Caco-2 (cell line): ENCODE measurements around the gene ERC2. TPM values are rescaled to one million over a fixed set of nuclear protein-coding genes. Genes with fewer than 3 reads are reported as not detected.

Experiments
- BruUV-seq: library from RNA; stranded (reverse); fragments of 400-500 nt; replicated peaks from 2 replicates; lab custom pipeline; 2021; lab: Mats Ljungman, UMichigan
- CTCF ChIA-PET: fragments of 300-600 bp; sonication (Branson Sonifier 250); formaldehyde crosslinking; loops from one replicate; lab custom pipeline; 2022; ENCODE audit warnings: antibody characterized with exemption; lab: Charles Lee
- POLR2A ChIA-PET: fragments of 300-600 bp; sonication (Branson Sonifier 250); formaldehyde crosslinking; loops from one replicate; lab custom pipeline; 2022; ENCODE audit warnings: antibody characterized with exemption; lab: Charles Lee
- DNase-seq, 2 experiments: peaks; one replicate each; pipeline versions ENCODE4 v3.0.0 to v3.0.0-alpha.2; 2020 to 2022
- H3K27me3 ChIP-seq: replicated peaks from 2 replicates; pipeline ENCODE4 v1.6.0; 2011; ENCODE audit warnings: low read length; ENCODE audit not compliant: control insufficient read depth, insufficient read depth
- H3K36me3 ChIP-seq: 2 replicates; pipeline ENCODE4 v1.5.1; 2011; ENCODE audit warnings: low read length; ENCODE audit not compliant: control insufficient read depth, insufficient read depth
- H3K4me1 ChIP-seq: fragments of 250-450 bp; sonication (Bioruptor Pico); 2 replicates; pipeline ENCODE4 v1.5.1; 2020; ENCODE audit warnings: mild to moderate bottlenecking
- H3K4me3 ChIP-seq: 2 replicates; pipeline ENCODE4 v1.5.1; 2011; ENCODE audit warnings: low read depth, mild to moderate bottlenecking, control low read depth, low read length
- H3K9me3 ChIP-seq: fragments of 250-450 bp; sonication (Bioruptor Pico); 2 replicates; pipeline ENCODE4 v1.5.1; 2020; ENCODE audit warnings: mild to moderate bottlenecking, moderate library complexity
- H3K27ac Mint-ChIP-seq: one replicate; pipeline ENCODE4 v1.8.0; 2022; ENCODE audit warnings: mixed read lengths; ENCODE audit not compliant: unreplicated experiment
- H3K27me3 Mint-ChIP-seq: one replicate; pipeline ENCODE4 v1.8.0; 2022; ENCODE audit warnings: mixed read lengths; ENCODE audit not compliant: insufficient read depth, unreplicated experiment
- H3K36me3 Mint-ChIP-seq: one replicate; pipeline ENCODE4 v1.8.0; 2022; ENCODE audit warnings: mild to moderate bottlenecking, mixed read lengths; ENCODE audit not compliant: insufficient read depth, unreplicated experiment
- H3K4me1 Mint-ChIP-seq: one replicate; pipeline ENCODE4 v1.8.0; 2022; ENCODE audit warnings: low read depth, mixed read lengths; ENCODE audit not compliant: unreplicated experiment
- H3K4me3 Mint-ChIP-seq: one replicate; pipeline ENCODE4 v1.8.0; 2022; ENCODE audit warnings: mild to moderate bottlenecking, moderate library complexity, mixed read lengths; ENCODE audit not compliant: unreplicated experiment
- H3K9me3 Mint-ChIP-seq: one replicate; pipeline ENCODE4 v1.8.0; 2022; ENCODE audit warnings: mixed read lengths; ENCODE audit not compliant: unreplicated experiment
- intact Hi-C: fragments of 100-400 bp; cut with micrococcal nuclease; formaldehyde crosslinking; loops from one replicate; pipeline ENCODE4 v1.10.0; 2022; ENCODE audit not compliant: unreplicated experiment
- total RNA-seq: library from RNA; stranded (reverse); gene quantifications from 2 replicates; pipeline ENCODE4 v1.2.3, GENCODE V29; 2022
- TF ChIP-seq, protein P1 (sequence below), 2 experiments: fragments of 200-600 bp in 1 of 2; IDR thresholded peaks; 1 replicate in 1 of 2; 2 replicates in 1 of 2; pipeline versions ENCODE4 v1.5.1 to v1.8.0; 2011 to 2022; ENCODE audit warnings: antibody characterized with exemption in 1 of 2, control low read depth in 1 of 2, inconsistent platforms in 1 of 2, low read depth in 1 of 2, low read length in 1 of 2, mild to moderate bottlenecking in 1 of 2, moderate library complexity in 1 of 2; ENCODE audit not compliant: insufficient read depth in 1 of 2, severe bottlenecking in 1 of 2, unreplicated experiment in 1 of 2

Gene ERC2
- total RNA-seq, 1 experiment from 2014 or later = 0.54 TPM

DNA sequence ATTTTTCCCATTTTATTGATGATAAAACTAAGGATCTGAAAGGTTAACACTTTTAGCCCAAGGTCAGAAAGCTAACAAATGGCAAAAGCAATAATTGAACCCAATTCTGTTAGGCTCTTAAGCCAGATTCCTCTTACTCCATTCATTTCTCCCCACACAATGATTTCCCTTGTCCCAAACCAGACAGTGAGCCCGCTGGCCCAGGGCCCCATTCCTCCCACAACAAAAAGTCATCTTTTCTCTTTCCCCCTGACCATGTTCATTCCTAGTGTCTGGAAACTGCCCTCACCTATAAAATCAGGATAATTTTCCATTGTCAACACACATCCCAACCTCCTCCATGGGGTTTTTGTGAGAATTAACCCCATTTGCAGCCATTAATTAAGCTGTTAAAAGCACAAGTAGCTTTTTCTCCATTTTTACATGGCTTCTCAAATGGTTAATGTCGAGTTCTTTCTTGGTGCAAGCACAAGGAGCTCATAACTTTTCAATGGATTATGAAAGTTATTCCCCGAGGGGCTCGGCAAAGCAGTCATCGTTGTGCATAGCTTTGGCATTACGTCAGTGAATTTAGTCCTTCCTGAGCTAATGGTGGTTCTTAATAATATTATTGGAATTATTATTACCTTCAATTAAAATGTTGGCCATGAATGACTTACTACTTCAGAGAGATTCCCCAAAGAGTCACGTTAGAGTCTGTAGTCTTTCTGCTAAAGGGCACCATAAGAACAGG lies 830.2 kb downstream of the ERC2 start:
- Mint-ChIP-seq H3K36me3 (no peaks in the 10 kb centered on the region), H3K4me1 (no peaks in the 10 kb centered on the region), H3K27me3 (peaks cover 5% of the 10 kb centered on the region), H3K4me3 (no peak overlapping the region), H3K9me3 (no peaks in the 10 kb centered on the region), H3K27ac (no peak overlapping the region)
- intact Hi-C loops = no loop called here
- no peaks in the 10 kb centered on the region for H3K4me1 ChIP-seq
- ChIA-PET CTCF (no interaction called here), POLR2A (no interaction called here)
- H3K4me3 ChIP-seq = no peak overlapping the region
- H3K9me3 ChIP-seq = no peaks in the 10 kb centered on the region
- DNase-seq = no peak
- TF ChIP-seq, protein P1, sequence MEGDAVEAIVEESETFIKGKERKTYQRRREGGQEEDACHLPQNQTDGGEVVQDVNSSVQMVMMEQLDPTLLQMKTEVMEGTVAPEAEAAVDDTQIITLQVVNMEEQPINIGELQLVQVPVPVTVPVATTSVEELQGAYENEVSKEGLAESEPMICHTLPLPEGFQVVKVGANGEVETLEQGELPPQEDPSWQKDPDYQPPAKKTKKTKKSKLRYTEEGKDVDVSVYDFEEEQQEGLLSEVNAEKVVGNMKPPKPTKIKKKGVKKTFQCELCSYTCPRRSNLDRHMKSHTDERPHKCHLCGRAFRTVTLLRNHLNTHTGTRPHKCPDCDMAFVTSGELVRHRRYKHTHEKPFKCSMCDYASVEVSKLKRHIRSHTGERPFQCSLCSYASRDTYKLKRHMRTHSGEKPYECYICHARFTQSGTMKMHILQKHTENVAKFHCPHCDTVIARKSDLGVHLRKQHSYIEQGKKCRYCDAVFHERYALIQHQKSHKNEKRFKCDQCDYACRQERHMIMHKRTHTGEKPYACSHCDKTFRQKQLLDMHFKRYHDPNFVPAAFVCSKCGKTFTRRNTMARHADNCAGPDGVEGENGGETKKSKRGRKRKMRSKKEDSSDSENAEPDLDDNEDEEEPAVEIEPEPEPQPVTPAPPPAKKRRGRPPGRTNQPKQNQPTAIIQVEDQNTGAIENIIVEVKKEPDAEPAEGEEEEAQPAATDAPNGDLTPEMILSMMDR (IDR thresholded peaks at IDR 0.05; ENCODE audit: insufficient read depth in 1 of 2, low read depth in 1 of 2, low read length in 1 of 2, severe bottlenecking in 1 of 2, unreplicated experiment in 1 of 2) = no peak
- no peaks in the 10 kb centered on the region for H3K27me3 ChIP-seq
- no TSS peak for BruUV-seq
- no peaks in the 10 kb centered on the region for H3K36me3 ChIP-seq

- H3K9me3 ChIP-seq = no peaks in the 10 kb centered on the region
- DNase-seq = no peak
- no peaks in the 10 kb centered on the region for H3K36me3 Mint-ChIP-seq
- BruUV-seq = no TSS peak
- H3K9me3 Mint-ChIP-seq = no peaks in the 10 kb centered on the region
- H3K4me3 ChIP-seq = no peak overlapping the region
- no peak overlapping the region for H3K27ac Mint-ChIP-seq
- intact Hi-C loops = no loop called here
- no peaks in the 10 kb centered on the region for H3K36me3 ChIP-seq
- TF ChIP-seq, protein P1 (IDR thresholded peaks at IDR 0.05; ENCODE audit: insufficient read depth in 1 of 2, low read depth in 1 of 2, low read length in 1 of 2, severe bottlenecking in 1 of 2, unreplicated experiment in 1 of 2) = no peak
- H3K27me3 Mint-ChIP-seq = peaks cover 5% of the 10 kb centered on the region
- no peak overlapping the region for H3K4me3 Mint-ChIP-seq
- CTCF ChIA-PET = no interaction called here
- no peaks in the 10 kb centered on the region for H3K27me3 ChIP-seq
- POLR2A ChIA-PET = no interaction called here
- H3K4me1 ChIP-seq = no peaks in the 10 kb centered on the region
- H3K4me1 Mint-ChIP-seq = no peaks in the 10 kb centered on the region
Observed at GRCh38 chr3:55636300-55637195, 831.7 kb downstream of the ERC2 start.

DNA sequence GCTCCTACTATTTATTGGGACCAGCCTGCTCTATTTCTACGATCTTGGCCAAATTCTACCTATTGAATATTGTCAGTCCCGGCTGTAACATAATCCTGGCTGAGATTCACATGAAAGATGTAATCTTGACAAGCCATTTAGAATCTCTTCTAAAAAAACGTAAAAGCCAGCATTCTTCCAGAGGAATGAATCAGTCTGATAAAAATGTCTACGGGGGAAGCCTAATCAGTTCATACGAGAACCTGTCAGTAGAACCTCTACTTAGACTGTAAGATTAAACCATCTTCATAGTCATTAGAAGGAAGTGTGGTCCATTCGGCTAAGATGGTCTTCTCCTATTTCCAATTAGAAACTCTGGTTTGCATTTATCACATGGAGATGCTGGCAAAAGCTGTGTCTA lies 833.9 kb downstream of the ERC2 start:
- Mint-ChIP-seq H3K9me3 (no peaks in the 10 kb centered on the region), H3K27ac (no peak overlapping the region), H3K27me3 (peaks cover 5% of the 10 kb centered on the region), H3K4me1 (no peaks in the 10 kb centered on the region), H3K36me3 (no peaks in the 10 kb centered on the region), H3K4me3 (no peak overlapping the region)
- intact Hi-C loops = no loop called here
- TF ChIP-seq, protein P1 (IDR thresholded peaks at IDR 0.05; ENCODE audit: insufficient read depth in 1 of 2, low read depth in 1 of 2, low read length in 1 of 2, severe bottlenecking in 1 of 2, unreplicated experiment in 1 of 2) = no peak
- H3K27me3 ChIP-seq = no peaks in the 10 kb centered on the region
- DNase-seq = no peak
- H3K36me3 ChIP-seq = no peaks in the 10 kb centered on the region
- CTCF ChIA-PET = no interaction called here
- no peaks in the 10 kb centered on the region for H3K9me3 ChIP-seq
- POLR2A ChIA-PET = no interaction called here
- H3K4me1 ChIP-seq = no peaks in the 10 kb centered on the region
- no TSS peak for BruUV-seq
- no peak overlapping the region for H3K4me3 ChIP-seq
